ENCODE data around the gene TTC24.
A peak's percentile ranks its signal among the peaks of the same experiment; 100 is the strongest.

Gene TTC24

GRCh38 chr1:156615946-156616345 is 36.4 kb downstream of the TTC24 start:
- no peaks in the 10 kb centered on the region for H4K20me1 ChIP-seq (ENCODE audit: low read depth, low read length)
- no peaks in the 10 kb centered on the region for H3K79me2 ChIP-seq (ENCODE audit: insufficient read depth, low read length)
- H3K27me3 ChIP-seq (ENCODE audit: low read length) = no peaks in the 10 kb centered on the region

GRCh38 chr1:156616463-156616862 is 36.9 kb downstream of the TTC24 start:
- no peak overlapping the region for H3K4me3 ChIP-seq (ENCODE audit: insufficient read depth, low read length, poor library complexity, severe bottlenecking)
- TF ChIP-seq CTCF (IDR thresholded peaks at IDR 0.05; ENCODE audit: insufficient read depth, low read length, poor library complexity, severe bottlenecking) (no peak), EZH2phosphoT487 (conservative IDR thresholded peaks at IDR 0.05; ENCODE audit: low read length) (no peak)
- H4K20me1 ChIP-seq (ENCODE audit: low read depth, low read length) = no peaks in the 10 kb centered on the region
- no peaks in the 10 kb centered on the region for H3K27me3 ChIP-seq (ENCODE audit: low read length)
- H3K9me2 ChIP-seq (replicated peaks; ENCODE audit: insufficient read depth, low read length) = no peaks in the 10 kb centered on the region
- H3K79me2 ChIP-seq (ENCODE audit: insufficient read depth, low read length) = no peaks in the 10 kb centered on the region
- H3F3A ChIP-seq (ENCODE audit: insufficient read depth) = no peaks in the 10 kb centered on the region
- no peaks in the 10 kb centered on the region for H3K36me3 ChIP-seq (ENCODE audit: low read length)
- H2AFZ ChIP-seq (ENCODE audit: low read depth, low read length, severe bottlenecking) = no peak overlapping the region
- no peak overlapping the region for H3K9ac ChIP-seq (ENCODE audit: low read length)
- H3K27ac ChIP-seq (ENCODE audit: low read depth, low read length) = no peak overlapping the region
- H3K9me3 ChIP-seq (ENCODE audit: insufficient read depth, low read length) = no peaks in the 10 kb centered on the region
- no peak overlapping the region for H3K4me2 ChIP-seq (ENCODE audit: low read depth, low read length, poor library complexity, severe bottlenecking)

More at GRCh38 chr1:156615946-156616345, 36.4 kb downstream of the TTC24 start:
- H3K36me3 ChIP-seq (ENCODE audit: low read length) = no peaks in the 10 kb centered on the region
- no peaks in the 10 kb centered on the region for H3K9me2 ChIP-seq (replicated peaks; ENCODE audit: insufficient read depth, low read length)
- no peak overlapping the region for H3K4me3 ChIP-seq (ENCODE audit: insufficient read depth, low read length, poor library complexity, severe bottlenecking)
- no peaks in the 10 kb centered on the region for H3K9me3 ChIP-seq (ENCODE audit: insufficient read depth, low read length)
- H3K27ac ChIP-seq (ENCODE audit: low read depth, low read length) = no peak overlapping the region
- no peak overlapping the region for H2AFZ ChIP-seq (ENCODE audit: low read depth, low read length, severe bottlenecking)
- H3K4me2 ChIP-seq (ENCODE audit: low read depth, low read length, poor library complexity, severe bottlenecking) = no peak overlapping the region
- TF ChIP-seq EZH2phosphoT487 (conservative IDR thresholded peaks at IDR 0.05; ENCODE audit: low read length) (no peak), CTCF (IDR thresholded peaks at IDR 0.05; ENCODE audit: insufficient read depth, low read length, poor library complexity, severe bottlenecking) (no peak)
- no peak overlapping the region for H3K9ac ChIP-seq (ENCODE audit: low read length)
- H3F3A ChIP-seq (ENCODE audit: insufficient read depth) = no peaks in the 10 kb centered on the region

GRCh38 chr1:156618853-156619581 is 39.5 kb downstream of the TTC24 start, which contains the start of gene HAPLN2:
HAPLN2 (plus strand) TSS chr1:156619415; CDS start chr1:156623491, 4,076 bp downstream.
- Histone ChIP-seq H3K9me3 (ENCODE audit: insufficient read depth, low read length) (no peaks in the 10 kb centered on the region), H2AFZ (ENCODE audit: low read depth, low read length, severe bottlenecking) (no peak within 1 kb of the TSS), H3K36me3 (ENCODE audit: low read length) (no peaks in the 10 kb centered on the region), H3K9ac (ENCODE audit: low read length) (no peak within 1 kb of the TSS), H3K27me3 (ENCODE audit: low read length) (no peaks in the 10 kb centered on the region), H3K79me2 (ENCODE audit: insufficient read depth, low read length) (no peaks in the 10 kb centered on the region), H3K27ac (ENCODE audit: low read depth, low read length) (no peak within 1 kb of the TSS), H3K9me2 (replicated peaks; ENCODE audit: insufficient read depth, low read length) (no peaks in the 10 kb centered on the region), H3F3A (ENCODE audit: insufficient read depth) (no peaks in the 10 kb centered on the region), H3K4me2 (ENCODE audit: low read depth, low read length, poor library complexity, severe bottlenecking) (no peak within 1 kb of the TSS), H3K4me3 (ENCODE audit: insufficient read depth, low read length, poor library complexity, severe bottlenecking) (no peak within 1 kb of the TSS), H4K20me1 (ENCODE audit: low read depth, low read length) (no peaks in the 10 kb centered on the region)
- TF ChIP-seq CTCF (IDR thresholded peaks at IDR 0.05; ENCODE audit: insufficient read depth, low read length, poor library complexity, severe bottlenecking) (peak; percentile 44), EZH2phosphoT487 (conservative IDR thresholded peaks at IDR 0.05; ENCODE audit: low read length) (no peak)

All from SU-DHL-6 (cell line).